Activated T-helper 1 cell treated with anti-CD3 and anti-CD28 coated beads, Interleukin-12 subunit alpha, Interleukin-12 subunit beta, Interleukin-2, Interleukin-4 antibody, amounts not matched to agents 30 ng/mL and 10 ng/mL and 1 ng/mL, durations not matched to agents 14 hours and 24 hours and 36 hours (primary cell): ENCODE data around the gene RPS28. TPM values are rescaled to one million over a fixed set of nuclear protein-coding genes. Genes with fewer than 3 reads are reported as not detected.

Experiments
- DNase-seq: peaks from one replicate; pipeline ENCODE4 v3.0.0; 2021; ENCODE audit warnings: low spot score
- H3K27ac Mint-ChIP-seq: one replicate; pipeline ENCODE4 v1.8.0; 2021; ENCODE audit warnings: mild to moderate bottlenecking, mixed read lengths
- H3K27me3 Mint-ChIP-seq: one replicate; pipeline ENCODE4 v1.8.0; 2022; ENCODE audit warnings: mild to moderate bottlenecking, moderate library complexity, mixed read lengths; ENCODE audit not compliant: insufficient read depth
- H3K36me3 Mint-ChIP-seq: one replicate; pipeline ENCODE4 v1.8.0; 2021; ENCODE audit warnings: low read depth, mixed read lengths
- H3K4me1 Mint-ChIP-seq: one replicate; pipeline ENCODE4 v1.8.0; 2021; ENCODE audit warnings: low read depth, mixed read lengths
- H3K4me3 Mint-ChIP-seq: one replicate; pipeline ENCODE4 v1.8.0; 2021; ENCODE audit warnings: mild to moderate bottlenecking, moderate library complexity, mixed read lengths
- H3K9me3 Mint-ChIP-seq: one replicate; pipeline ENCODE4 v1.8.0; 2021; ENCODE audit warnings: mixed read lengths
- intact Hi-C: fragments of 100-400 bp; cut with micrococcal nuclease; formaldehyde crosslinking; loops from one replicate; pipeline ENCODE4 v1.15.1; 2024
- total RNA-seq: library from RNA; stranded (reverse); gene quantifications from 2 replicates; pipeline ENCODE4 v1.2.3, GENCODE V29; 2022

The RPS28 gene
- total RNA-seq, 1 donor from 2014 or later: 1,836 TPM

DNA sequence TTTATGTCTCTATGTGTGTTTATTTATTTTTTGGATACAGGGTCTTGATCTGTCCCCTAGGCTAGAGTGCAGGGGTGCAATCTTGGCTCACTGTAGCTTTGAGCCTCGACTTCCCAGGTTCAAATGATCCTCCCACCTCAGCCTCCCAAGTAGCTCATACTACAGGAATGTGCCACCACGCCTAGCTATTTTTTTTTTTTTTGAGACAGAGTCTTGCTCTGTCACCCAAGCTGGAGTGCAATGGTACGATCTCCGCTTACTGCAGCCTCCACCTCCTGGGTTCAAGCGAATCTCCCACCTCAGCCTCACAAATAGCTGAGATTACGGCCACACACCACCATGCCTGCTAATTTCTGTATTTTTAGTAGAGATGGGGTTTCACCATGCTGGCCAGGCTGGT, 37.7 kb downstream of the RPS28 start:
- Mint-ChIP-seq H3K27me3 (peaks cover 11% of the 10 kb centered on the region), H3K4me1 (peaks cover 18% of the 10 kb centered on the region), H3K36me3 (no peaks in the 10 kb centered on the region), H3K9me3 (no peaks in the 10 kb centered on the region), H3K4me3 (no peak overlapping the region), H3K27ac (no peak overlapping the region)
- no peak for DNase-seq
- intact Hi-C loops: no loop called here

GRCh38 chr19:8360196-8360595, 38.9 kb downstream of the RPS28 start:
- intact Hi-C loops: no loop called here
- Mint-ChIP-seq H3K27me3 (peaks cover 13% of the 10 kb centered on the region), H3K4me1 (peaks cover 18% of the 10 kb centered on the region), H3K27ac (no peak overlapping the region), H3K36me3 (no peaks in the 10 kb centered on the region), H3K4me3 (no peak overlapping the region), H3K9me3 (no peaks in the 10 kb centered on the region)
- DNase-seq: no peak

- H3K4me3 Mint-ChIP-seq: peak overlapping the region; percentile 19
- DNase-seq: no peak
- H3K27ac Mint-ChIP-seq: no peak overlapping the region
- peaks cover 9% of the 10 kb centered on the region for H3K4me1 Mint-ChIP-seq
- H3K27me3 Mint-ChIP-seq: peaks cover 24% of the 10 kb centered on the region
- intact Hi-C loops: no loop called here
- no peaks in the 10 kb centered on the region for H3K36me3 Mint-ChIP-seq
- no peaks in the 10 kb centered on the region for H3K9me3 Mint-ChIP-seq
Observed at GRCh38 chr19:8361921-8362793, 40.9 kb downstream of the RPS28 start.

GRCh38 chr19:8363803-8364771, 42.8 kb downstream of the RPS28 start, which contains the start of gene ANGPTL4:
TSS of gene ANGPTL4 (plus strand) at chr19:8364155. CDS start at chr19:8364322, 167 bp downstream.
- H3K27me3 Mint-ChIP-seq: peaks cover 30% of the 10 kb centered on the region
- no peaks in the 10 kb centered on the region for H3K36me3 Mint-ChIP-seq
- H3K4me3 Mint-ChIP-seq: peak within 1 kb of the TSS; percentile 86
- H3K27ac Mint-ChIP-seq: peak within 1 kb of the TSS; percentile 86
- peak; percentile 59 for DNase-seq
- H3K4me1 Mint-ChIP-seq: peaks cover 16% of the 10 kb centered on the region
- H3K9me3 Mint-ChIP-seq: no peaks in the 10 kb centered on the region
- intact Hi-C loops: loop anchor here (1.0 kb wide), 1 partner anchor 26 kb away; the partner anchor contains the start of gene RAB11B

DNA sequence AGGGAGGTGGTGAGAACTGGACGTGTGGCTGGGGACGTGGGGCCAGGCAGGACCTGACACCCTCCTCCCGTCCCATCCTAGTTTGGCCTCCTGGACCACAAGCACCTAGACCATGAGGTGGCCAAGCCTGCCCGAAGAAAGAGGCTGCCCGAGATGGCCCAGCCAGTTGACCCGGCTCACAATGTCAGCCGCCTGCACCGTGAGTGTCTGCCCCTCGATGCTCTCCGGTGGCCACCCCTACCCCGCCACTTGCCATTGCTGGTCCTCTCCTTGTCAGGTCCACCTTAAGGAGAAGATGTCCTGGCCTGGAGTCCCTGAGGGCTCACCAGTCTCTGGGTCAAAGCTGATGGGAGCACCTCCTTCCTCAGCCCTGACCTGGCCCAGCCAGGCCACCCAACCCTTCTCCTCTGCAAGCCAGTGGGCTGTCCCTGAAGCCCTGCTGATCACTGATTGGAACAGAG, 44.9 kb downstream of the RPS28 start:
- peaks cover 30% of the 10 kb centered on the region for H3K27me3 Mint-ChIP-seq
- no peak for DNase-seq
- intact Hi-C loops: no loop called here
- H3K4me1 Mint-ChIP-seq: peaks cover 16% of the 10 kb centered on the region
- H3K9me3 Mint-ChIP-seq: no peaks in the 10 kb centered on the region
- no peak overlapping the region for H3K27ac Mint-ChIP-seq
- H3K4me3 Mint-ChIP-seq: no peak overlapping the region
- H3K36me3 Mint-ChIP-seq: no peaks in the 10 kb centered on the region

DNA sequence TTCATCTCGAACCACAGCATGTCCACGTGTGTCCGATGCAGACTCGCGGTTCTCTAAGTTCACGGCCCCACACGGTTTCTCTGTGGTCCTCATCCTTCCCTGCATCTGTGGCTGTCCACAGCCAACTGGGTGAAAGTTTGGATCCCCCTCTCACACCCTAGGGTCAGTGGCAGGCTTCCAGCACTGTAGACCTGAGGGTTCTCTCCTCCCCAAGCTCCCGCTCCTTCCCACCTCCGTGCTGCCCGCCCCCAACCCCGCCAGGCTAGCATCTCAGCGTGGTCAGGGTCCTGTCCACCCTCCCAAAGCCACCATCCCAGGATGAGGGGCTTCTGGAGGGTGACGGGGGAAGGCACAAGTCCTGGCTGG, 45.6 kb downstream of the RPS28 start:
- Mint-ChIP-seq H3K9me3 (no peaks in the 10 kb centered on the region), H3K4me1 (peaks cover 16% of the 10 kb centered on the region), H3K36me3 (no peaks in the 10 kb centered on the region), H3K27ac (peak overlapping the region; percentile 52), H3K4me3 (no peak overlapping the region), H3K27me3 (peaks cover 30% of the 10 kb centered on the region)
- DNase-seq: no peak
- intact Hi-C loops: no loop called here

DNA sequence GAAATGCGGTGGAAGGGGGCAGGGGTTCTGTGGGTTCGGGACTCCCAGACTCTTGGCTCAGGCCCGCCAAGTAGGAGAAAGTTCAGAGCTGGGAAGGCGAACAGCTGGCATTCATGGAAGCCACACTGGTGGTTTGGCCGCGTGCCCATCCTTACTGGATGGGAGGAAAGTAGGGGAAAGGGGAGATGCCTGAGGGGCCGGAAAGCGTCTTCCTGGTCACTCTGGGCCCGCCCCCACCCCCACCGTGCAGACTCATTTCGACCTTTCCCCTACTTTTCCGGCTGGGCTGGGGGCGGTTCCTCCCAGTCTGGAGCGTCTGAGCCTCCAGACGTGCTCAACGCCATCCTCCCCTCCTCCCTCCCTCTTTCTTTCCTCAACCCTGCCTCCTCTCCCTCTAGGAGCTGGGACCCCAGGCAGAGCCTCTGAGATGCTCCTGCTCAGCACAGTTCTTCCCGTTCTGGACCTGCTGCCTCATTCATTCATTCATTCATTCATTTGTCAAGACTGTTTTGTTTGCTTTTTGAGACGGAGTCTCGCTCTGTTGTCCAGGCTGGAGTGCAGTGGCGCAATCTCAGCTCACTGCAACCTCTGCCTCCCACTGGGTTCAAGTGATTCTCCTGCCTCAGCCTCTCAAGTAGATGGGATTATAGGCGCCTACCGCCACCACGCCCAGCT, 46.2 kb downstream of the RPS28 start:
- Mint-ChIP-seq H3K4me3 (no peak overlapping the region), H3K9me3 (no peaks in the 10 kb centered on the region), H3K4me1 (peaks cover 16% of the 10 kb centered on the region), H3K27me3 (peaks cover 27% of the 10 kb centered on the region), H3K27ac (peak overlapping the region; percentile 52), H3K36me3 (no peaks in the 10 kb centered on the region)
- intact Hi-C loops: no loop called here
- DNase-seq: no peak

GRCh38 chr19:8370176-8371010, 49.1 kb downstream of the RPS28 start:
- intact Hi-C loops: no loop called here
- Mint-ChIP-seq H3K27ac (no peak overlapping the region), H3K27me3 (peaks cover 19% of the 10 kb centered on the region), H3K4me3 (no peak overlapping the region), H3K36me3 (no peaks in the 10 kb centered on the region), H3K9me3 (no peaks in the 10 kb centered on the region), H3K4me1 (peaks cover 6% of the 10 kb centered on the region)
- no peak for DNase-seq

DNA sequence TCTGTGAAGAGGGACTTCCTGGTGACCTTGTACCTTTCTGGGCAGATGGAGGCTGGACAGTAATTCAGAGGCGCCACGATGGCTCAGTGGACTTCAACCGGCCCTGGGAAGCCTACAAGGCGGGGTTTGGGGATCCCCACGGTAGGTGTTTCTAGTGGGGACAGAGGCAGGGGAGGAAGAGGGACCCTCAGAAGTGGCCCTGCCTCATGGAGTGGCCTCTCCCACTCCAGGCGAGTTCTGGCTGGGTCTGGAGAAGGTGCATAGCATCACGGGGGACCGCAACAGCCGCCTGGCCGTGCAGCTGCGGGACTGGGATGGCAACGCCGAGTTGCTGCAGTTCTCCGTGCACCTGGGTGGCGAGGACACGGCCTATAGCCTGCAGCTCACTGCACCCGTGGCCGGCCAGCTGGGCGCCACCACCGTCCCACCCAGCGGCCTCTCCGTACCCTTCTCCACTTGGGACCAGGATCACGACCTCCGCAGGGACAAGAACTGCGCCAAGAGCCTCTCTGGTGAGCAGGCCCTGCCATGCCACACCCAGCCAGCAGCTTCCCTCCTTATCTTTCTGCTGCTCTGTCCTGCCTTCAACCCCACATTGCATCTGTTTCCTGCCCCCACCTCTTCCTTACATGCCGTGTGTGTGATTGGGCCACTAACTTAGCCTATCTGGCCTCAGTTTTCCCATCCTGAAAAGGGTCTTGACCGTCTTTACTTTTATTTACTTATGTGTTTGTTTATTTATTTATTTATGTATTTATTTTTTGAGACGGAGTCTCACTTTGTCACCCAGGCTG, 49.9 kb downstream of the RPS28 start:
- Mint-ChIP-seq H3K27me3 (peaks cover 10% of the 10 kb centered on the region), H3K4me3 (no peak overlapping the region), H3K9me3 (no peaks in the 10 kb centered on the region), H3K36me3 (no peaks in the 10 kb centered on the region), H3K4me1 (peaks cover 6% of the 10 kb centered on the region), H3K27ac (peak overlapping the region; percentile 68)
- DNase-seq: no peak
- intact Hi-C loops: no loop called here
